AG09319 (cell line): Measurements from ENCODE around the gene CEP170B.
A peak's percentile ranks its signal among the peaks of the same experiment; 100 is the strongest.
"Not testable (repeated sequence)": the region's sequence is repeated elsewhere in the genome, so short reads cannot be mapped to it uniquely, and the experiment has no call there.

Source experiments
- DNase-seq: peaks from one replicate; pipeline ENCODE4 v3.0.0-alpha.2; 2010; ENCODE audit warnings: low read depth; ENCODE audit errors: extremely low read depth
- TF ChIP-seq, protein P1 (sequence below): IDR thresholded peaks from 2 replicates; pipeline ENCODE4 v1.5.1; 2011; ENCODE audit warnings: low read depth, mild to moderate bottlenecking, inconsistent platforms, low read length, moderate library complexity

The CEP170B gene

DNA sequence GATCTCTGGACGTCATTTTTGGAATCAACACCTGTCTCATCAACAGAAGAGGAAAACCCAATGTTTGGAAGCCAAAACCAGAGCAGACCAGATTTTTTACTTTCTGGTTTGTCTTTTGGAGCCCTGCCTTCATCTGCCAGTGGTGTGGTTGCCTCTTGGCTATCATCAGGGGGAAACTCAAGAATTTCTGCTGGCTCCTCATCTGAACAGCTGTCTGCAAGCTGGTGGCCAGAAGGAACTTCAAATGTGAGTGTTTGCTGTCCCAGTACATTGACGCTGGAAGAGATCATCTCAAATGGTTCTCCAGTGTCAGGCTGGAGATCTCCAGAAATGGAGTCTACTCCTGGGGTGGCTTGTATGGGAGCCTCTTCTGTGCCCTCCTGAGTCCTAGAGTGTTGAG, 73.4 kb downstream of the CEP170B start:
- DNase-seq, result no peak
- TF ChIP-seq, protein P1, sequence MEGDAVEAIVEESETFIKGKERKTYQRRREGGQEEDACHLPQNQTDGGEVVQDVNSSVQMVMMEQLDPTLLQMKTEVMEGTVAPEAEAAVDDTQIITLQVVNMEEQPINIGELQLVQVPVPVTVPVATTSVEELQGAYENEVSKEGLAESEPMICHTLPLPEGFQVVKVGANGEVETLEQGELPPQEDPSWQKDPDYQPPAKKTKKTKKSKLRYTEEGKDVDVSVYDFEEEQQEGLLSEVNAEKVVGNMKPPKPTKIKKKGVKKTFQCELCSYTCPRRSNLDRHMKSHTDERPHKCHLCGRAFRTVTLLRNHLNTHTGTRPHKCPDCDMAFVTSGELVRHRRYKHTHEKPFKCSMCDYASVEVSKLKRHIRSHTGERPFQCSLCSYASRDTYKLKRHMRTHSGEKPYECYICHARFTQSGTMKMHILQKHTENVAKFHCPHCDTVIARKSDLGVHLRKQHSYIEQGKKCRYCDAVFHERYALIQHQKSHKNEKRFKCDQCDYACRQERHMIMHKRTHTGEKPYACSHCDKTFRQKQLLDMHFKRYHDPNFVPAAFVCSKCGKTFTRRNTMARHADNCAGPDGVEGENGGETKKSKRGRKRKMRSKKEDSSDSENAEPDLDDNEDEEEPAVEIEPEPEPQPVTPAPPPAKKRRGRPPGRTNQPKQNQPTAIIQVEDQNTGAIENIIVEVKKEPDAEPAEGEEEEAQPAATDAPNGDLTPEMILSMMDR, result no peak

DNA sequence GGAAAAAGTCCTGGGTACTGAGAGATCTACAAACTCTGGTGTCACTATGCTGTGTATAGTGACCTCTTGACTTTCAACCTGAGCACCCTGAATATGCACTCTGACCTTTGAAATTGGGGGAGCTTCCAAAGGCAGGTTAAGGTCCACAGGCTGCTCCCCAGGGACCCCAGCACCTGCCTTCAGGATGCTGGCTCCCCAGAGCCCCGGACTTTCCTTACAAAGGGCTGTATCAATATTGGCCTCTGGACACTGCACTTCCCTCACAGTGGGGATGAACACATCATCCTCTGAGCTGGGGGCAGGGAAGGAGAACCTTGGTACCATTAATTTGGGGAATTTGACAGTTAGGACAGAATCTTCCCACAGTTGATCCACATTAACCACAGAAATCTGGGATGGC, 73.9 kb downstream of the CEP170B start:
- DNase-seq, result no peak
- TF ChIP-seq, protein P1, result no peak

DNA sequence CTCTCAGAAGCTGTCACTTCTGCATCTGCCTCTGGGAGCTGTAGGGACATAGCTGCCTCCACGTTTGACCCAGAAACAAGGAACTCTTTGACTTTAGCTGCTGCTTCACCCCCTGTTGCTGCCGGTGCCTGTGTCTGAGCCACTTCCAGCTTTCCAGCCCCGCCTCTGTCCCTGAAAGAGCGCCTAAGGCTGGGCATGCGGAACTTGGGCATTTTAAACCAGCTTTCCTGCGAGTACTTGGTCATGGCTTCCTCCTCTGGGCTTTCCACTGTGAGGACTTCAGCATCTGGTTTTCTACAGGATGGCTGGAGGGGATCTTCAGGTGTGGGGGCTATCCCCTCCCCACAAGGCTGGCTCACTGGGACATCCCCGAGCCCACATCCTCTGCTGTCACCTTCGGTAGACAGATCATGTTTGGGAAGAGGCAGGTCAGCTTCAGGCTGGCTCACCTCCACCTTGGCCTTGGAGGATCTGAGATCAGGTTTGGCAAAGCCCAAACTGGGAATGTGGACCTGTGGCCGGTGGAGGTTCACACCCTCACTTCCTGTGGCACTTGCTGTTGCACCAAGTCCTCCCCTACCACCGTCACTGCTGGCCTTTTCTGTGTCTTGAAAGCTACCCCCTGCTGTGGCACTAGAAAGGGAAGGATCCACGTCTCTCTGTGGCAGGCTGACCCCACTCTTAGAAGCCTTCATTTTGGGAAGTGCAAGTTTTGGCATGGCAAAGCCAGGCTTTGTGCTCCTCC, 74.8 kb downstream of the CEP170B start:
- TF ChIP-seq, protein P1, result no peak

DNA sequence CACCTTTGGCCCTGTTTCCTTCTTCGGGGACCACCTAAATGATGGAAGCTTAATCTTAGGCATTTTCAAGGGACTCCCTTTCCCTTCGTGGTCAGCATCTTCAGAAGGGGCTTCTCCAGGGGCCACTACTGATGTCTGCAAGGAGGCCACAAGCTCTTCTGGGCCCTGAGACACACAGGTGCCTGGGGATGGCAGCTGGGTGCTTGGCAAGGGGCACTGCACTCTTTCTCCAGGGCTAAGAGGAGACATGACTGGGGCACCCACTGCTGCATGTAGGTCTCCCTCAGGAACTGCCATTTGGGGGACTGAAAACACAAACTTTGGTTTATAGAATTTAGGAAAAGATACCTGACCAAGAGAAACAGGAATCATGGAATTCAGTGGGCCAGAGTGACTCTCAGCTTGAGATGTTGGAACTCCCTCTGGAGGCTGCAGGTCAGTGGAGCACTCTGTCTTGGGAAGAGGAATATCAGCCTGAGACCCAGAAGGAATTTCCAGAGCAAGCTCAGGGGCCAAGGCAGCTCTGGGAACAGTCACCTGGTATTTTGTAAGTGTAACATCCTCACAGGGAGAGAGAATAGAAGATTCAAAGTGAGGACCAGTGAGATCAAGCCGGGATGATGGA, 75.6 kb downstream of the CEP170B start:
- TF ChIP-seq, protein P1, result peak; percentile 1; the same call in 1 of the 2 replicates
- no peak for DNase-seq

More for the DNA sequence above, 74.8 kb downstream of the CEP170B start:
- no peak for DNase-seq

DNA sequence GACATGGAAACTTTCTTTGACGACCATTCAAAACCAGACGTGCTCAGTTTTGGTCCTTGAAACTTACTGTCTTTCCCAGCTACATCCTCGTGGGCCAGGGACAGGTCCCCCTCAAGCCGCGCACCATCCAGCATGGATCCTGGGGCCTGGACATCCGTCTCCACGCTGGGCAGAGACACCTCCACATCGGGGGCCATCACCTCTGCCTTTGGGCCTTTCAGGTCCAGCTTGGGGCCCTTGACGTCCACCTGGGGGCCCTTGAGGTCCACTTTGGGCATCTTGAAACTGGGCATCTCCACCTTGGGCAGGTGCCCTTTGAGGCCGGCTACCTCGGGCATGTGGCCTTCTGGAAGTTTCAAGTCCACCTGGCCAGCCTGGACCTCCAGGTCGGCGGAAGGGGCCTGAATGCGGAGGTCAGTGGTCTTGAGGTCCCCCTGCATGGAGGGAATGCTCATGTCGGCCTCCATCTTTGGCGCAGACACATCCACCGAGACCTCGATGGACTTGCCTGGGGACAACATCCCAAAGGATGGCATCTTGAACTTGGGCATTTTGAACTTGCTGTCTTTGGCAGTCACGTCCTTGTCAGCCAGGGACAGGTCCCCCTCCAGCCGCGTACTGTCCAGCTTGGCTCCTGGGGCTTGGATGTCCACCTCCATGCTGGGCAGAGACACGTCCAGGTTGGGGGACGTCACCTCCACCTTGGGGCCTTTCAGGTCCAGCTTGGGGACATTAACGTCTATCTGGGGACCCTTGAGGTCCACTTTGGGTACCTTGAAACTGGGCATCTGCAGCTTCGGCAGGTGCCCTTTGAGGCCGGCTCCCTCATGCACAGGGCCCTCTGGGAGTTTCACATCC, 76.7 kb downstream of the CEP170B start:
- TF ChIP-seq, protein P1, result no peak

DNA sequence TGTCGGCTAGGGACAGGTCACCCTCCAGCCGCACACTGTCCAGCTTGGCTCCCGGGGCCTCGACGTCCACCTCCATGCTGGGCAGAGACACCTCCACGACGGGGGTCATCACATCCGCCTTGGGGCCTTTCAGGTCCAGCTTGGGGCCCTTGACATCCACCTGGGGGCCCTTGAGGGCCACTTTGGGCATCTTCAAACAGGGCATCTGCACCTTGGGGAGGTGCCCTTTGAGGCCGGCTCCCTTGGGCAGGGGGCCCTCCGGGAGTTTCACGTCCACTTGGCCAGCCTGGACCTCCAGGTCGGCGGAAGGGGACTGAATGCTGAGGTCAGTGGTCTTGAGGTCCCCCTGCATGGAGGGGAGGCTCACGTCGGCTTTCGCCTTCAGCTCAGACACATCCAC, 77.5 kb downstream of the CEP170B start:
- DNase-seq, result no peak
- TF ChIP-seq, protein P1, result no peak

More for the DNA sequence above, 76.7 kb downstream of the CEP170B start:
- DNase-seq, result no peak

DNA sequence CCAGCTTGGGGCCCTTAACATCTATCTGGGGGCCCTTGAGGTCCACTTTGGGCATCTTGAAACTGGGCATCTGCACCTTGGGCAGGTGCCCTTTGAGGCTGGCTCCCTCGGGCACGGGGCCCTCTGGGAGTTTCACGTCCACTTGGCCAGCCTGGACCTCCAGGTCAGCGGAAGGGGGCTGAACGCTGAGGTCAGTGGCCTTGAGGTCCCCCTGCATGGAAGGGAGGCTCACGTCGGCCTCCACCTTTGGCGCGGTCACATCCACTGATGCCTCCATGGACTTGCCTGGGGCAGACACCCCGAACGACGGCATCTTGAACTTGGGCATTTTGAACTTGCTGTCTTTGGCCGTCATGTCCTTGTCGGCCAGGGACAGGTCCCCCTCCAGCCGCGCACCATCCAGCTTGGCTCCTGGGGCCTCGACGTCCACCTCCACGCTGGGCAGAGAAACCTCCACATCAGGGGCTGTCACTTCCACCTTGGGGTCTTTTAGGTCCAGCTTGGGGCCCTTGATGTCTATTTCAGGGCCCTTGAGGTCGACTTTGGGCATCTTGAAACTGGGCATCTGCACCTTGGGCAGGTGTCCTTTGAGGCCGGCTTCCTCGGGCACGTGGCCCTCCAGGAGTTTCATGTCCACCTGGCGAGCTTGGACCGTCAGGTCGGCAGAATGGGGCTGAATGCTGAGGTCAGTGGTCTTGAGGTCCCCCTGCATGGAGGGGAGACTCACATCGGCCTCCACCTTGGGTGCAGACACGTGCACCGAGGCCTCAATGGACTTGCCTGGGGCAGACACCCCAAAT, 78.3 kb downstream of the CEP170B start:
- DNase-seq, result not testable (repeated sequence)

DNA sequence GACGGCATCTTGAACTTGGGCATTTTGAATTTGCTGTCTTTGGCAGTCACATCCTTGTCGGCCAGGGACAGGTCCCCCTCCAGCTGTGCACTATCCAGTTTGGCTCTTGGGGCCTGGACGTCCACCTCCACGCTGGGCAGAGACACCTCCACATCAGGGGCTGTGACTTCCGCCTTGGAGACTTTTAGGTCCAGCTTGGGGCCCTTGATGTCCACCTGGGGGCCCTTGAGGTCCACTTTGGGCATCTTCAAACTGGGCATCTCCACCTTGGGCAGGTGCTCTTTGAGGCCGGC, 78.9 kb downstream of the CEP170B start:
- not testable (repeated sequence) for DNase-seq

DNA sequence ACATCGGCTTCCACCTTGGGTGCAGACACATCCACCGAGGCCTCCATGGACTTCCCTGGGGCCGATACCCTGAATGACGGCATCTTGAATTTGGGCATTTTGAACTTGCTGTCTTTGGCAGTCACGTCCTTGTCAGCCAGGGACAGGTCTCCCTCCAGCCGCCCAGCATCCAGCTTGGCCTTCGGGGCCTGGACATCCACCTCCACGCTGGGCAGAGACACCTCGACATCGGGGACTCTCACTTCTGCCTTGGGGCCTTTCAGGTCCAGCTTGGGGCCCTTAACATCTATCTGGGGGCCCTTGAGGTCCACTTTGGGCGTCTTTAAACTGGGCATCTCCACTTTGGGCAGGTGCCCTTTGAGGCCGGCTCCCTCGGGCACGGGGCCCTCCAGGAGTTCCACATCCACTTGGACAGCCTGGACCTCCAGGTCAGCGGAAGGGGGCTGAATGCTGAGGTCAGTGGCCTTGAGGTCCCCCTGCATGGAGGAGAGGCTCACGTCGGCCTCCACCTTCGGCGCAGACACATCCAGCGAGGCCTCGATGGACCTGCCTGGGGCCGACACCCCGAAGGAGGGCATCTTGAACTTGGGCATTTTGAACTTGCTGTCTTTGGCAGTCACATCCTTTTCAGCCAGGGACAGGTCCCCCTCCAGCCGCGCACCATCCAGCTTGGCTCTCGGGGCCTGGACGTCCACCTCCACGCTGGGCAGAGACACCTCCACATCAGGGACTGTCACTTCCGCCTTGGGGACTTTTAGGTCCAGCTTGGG, 79.6 kb downstream of the CEP170B start:
- DNase-seq, result not testable (repeated sequence)

DNA sequence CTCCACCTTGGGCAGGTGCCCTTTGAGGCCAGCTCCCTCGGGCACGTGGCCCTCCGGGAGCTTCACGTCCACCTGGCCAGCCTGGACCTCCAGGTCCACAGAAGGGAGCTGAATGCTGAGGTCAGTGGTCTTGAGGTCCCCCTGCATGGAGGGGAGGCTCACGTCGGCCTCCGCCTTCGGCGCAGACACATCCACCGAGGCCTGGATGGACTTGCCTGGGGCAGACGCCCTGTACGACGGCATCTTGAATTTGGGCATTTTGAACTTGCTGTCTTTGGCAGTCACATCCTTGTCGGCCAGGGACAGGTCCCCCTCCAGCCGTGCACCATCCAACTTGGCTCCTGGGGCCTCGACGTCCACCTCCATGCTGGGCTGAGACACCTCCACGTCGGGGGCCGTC, 80.2 kb downstream of the CEP170B start:
- not testable (repeated sequence) for DNase-seq
